ENCODE measurements around the gene BICDL2. TPM values are rescaled to one million over a fixed set of nuclear protein-coding genes. Genes with fewer than 3 reads are reported as not detected.

The BICDL2 gene
- total and polyA plus RNA-seq, 9 of the 15 experiments (the other 6 are each of a cell fraction or from before 2014, with no cell fraction given): 0.09 to 0.28 (median 0.09) TPM; not detected in 6

GRCh38 chr16:3007059-3007956 lies 29.4 kb downstream of the BICDL2 start:
- intact Hi-C loops (cut with micrococcal nuclease): no loop called here
- Histone ChIP-seq H3K4me3 (peak overlapping the region; percentile 19), H3K4me1 (replicated peaks in 1 of 2; ENCODE audit: control insufficient read depth in 2 of 2, insufficient read depth in 2 of 2, low read length in 2 of 2) (peaks cover 33 to 67% of the 10 kb centered on the region in 2 experiments), H3K79me2 (ENCODE audit: control insufficient read depth, insufficient read depth, low read length) (peaks cover 22% of the 10 kb centered on the region), H3K4me2 (ENCODE audit: insufficient read depth, low read length) (peak overlapping the region; percentile 90), H3K27me3 (ENCODE audit: control insufficient read depth in 2 of 2, insufficient read depth in 2 of 2, low read length in 2 of 2) (no peaks in the 10 kb centered on the region), H3K27ac (ENCODE audit: extremely low read depth, low read depth, low read length) (peak overlapping the region; percentile 90), H2AFZ (ENCODE audit: low read depth, low read length) (peak overlapping the region; percentile 73), H4K20me1 (replicated peaks; ENCODE audit: control insufficient read depth, insufficient read depth, low read length) (no peaks in the 10 kb centered on the region), H3K9ac (ENCODE audit: insufficient read depth in 1 of 2, low read depth in 2 of 2, low read length in 2 of 2) (peak overlapping the region; percentile 78 to 90), H3K9me1 (ENCODE audit: control insufficient read depth, insufficient read depth, low read length) (no peaks in the 10 kb centered on the region), H3K36me3 (ENCODE audit: control insufficient read depth, insufficient read depth, low read length) (peaks cover 3% of the 10 kb centered on the region; the same call in 2 of the 3 replicates), H3K9me3 (replicated peaks; ENCODE audit: control insufficient read depth, insufficient read depth, low read depth, low read length) (no peaks in the 10 kb centered on the region)
- FAIRE-seq: peak; percentile 77
- peak; percentile 36 for ATAC-seq
- ChIA-PET CTCF (ENCODE audit: low intra/inter-chr PET ratio) (no interaction called here), POLR2A (interaction anchor here (0.6 to 3.2 kb wide), 13 partner anchors 9 to 852 kb away, joined by 3 to 29 read pairs (median 3); partner anchors contain the start of genes HCFC1R1, THOC6 and TNFRSF12A)
- WGBS (ENCODE audit: insufficient coverage, low coverage, missing lambda C conversion rate): 19% methylated on average over 12 of the region's 13 CpGs
- in situ Hi-C loops (cut with MboI): no loop called here
- no TSS peak for BruUV-seq (replicated peaks)
- peak in 2 of 4 experiments; percentile 69 to 86 for DNase-seq (ENCODE audit: extremely low read depth in 1 of 4, low spot score in 3 of 4)
- TF ChIP-seq SOX6 (IDR thresholded peaks at IDR 0.05) (peak; percentile 89), ATF7 (IDR thresholded peaks at IDR 0.05) (0 out of 2 replicates have a peak, but pooled peaks have one; percentile 28), ARID4B (CRISPR knock-in tag; IDR thresholded peaks at IDR 0.05) (peak; percentile 23; the same call in 1 of the 2 replicates), ZBTB1 (CRISPR knock-in tag; IDR thresholded peaks at IDR 0.05; ENCODE audit: borderline replicate concordance, low read depth) (peak; percentile 38; the same call in 1 of the 2 replicates), MYC (IDR thresholded peaks at IDR 0.05; ENCODE audit: low read depth, low read length) (peak; percentile 62), MYC (CRISPR knock-in tag; IDR thresholded peaks at IDR 0.05; ENCODE audit: borderline replicate concordance, low read depth) (no peak), ZNF583 (CRISPR knock-in tag; IDR thresholded peaks at IDR 0.05) (0 out of 2 replicates have a peak, but pooled peaks have one; percentile 12), SUPT5H (IDR thresholded peaks at IDR 0.05) (peak; percentile 43; the same call in 1 of the 2 replicates), PHF8 (IDR thresholded peaks at IDR 0.05; ENCODE audit: borderline replicate concordance, low read length) (peak; percentile 44; the same call in 1 of the 2 replicates), FOXK2 (conservative IDR thresholded peaks at IDR 0.05 in 1 of 2, IDR thresholded peaks at IDR 0.05 in 1 of 2; ENCODE audit: low read depth in 2 of 2) (peak; percentile 59 to 61), JUND (IDR thresholded peaks at IDR 0.05; ENCODE audit: borderline replicate concordance, low read depth, low read length) (peak; percentile 42; the same call in 1 of the 2 replicates), JUND (tag; IDR thresholded peaks at IDR 0.05; ENCODE audit: borderline replicate concordance, low read depth, low read length) (no peak), MTA3 (IDR thresholded peaks at IDR 0.05; ENCODE audit: borderline replicate concordance) (0 out of 2 replicates have a peak, but pooled peaks have one; percentile 43), ZNF764 (CRISPR knock-in tag; IDR thresholded peaks at IDR 0.05; ENCODE audit: low read depth) (0 out of 2 replicates have a peak, but pooled peaks have one; percentile 14), GABPB1 (CRISPR knock-in tag; IDR thresholded peaks at IDR 0.05) (peak; percentile 51; the same call in 1 of the 2 replicates), ZNF717 (CRISPR knock-in tag; IDR thresholded peaks at IDR 0.05) (0 out of 2 replicates have a peak, but pooled peaks have one; percentile 20), ELF1 (tag; IDR thresholded peaks at IDR 0.05) (peak; percentile 72), SMARCA4 (IDR thresholded peaks at IDR 0.05) (0 out of 2 replicates have a peak, but pooled peaks have one; percentile 28)

Data from K562 (cell line).